Neural progenitor cell (in vitro differentiated cells): ENCODE measurements around the gene TMEM30A. TPM values are rescaled to one million over a fixed set of nuclear protein-coding genes. Genes with fewer than 3 reads are reported as not detected.

Experiments
- DNase-seq: peaks from one replicate; pipeline ENCODE4 v3.0.0-alpha.2; 2016; ENCODE audit warnings: low spot score
- H2AFZ ChIP-seq: fragments of 200-600 bp; sonication (generic); replicated peaks from 2 replicates; pipeline ENCODE4 v1.6.1; 2016; ENCODE audit warnings: antibody characterized with exemption
- H3F3A ChIP-seq: fragments of 200-600 bp; sonication (generic); 2 replicates; pipeline ENCODE4 v1.6.1; 2016; ENCODE audit warnings: antibody characterized with exemption, low read depth
- H3K27ac ChIP-seq: fragments of 200-600 bp; sonication (generic); 2 replicates; pipeline ENCODE4 v1.5.1; 2016; ENCODE audit warnings: mild to moderate bottlenecking
- H3K27me3 ChIP-seq: fragments of 200-600 bp; sonication (generic); 2 replicates; pipeline ENCODE4 v1.6.1; 2016; ENCODE audit warnings: mild to moderate bottlenecking, moderate library complexity
- H3K36me3 ChIP-seq: fragments of 200-600 bp; sonication (generic); 2 replicates; pipeline ENCODE4 v1.5.1; 2016
- H3K4me1 ChIP-seq: fragments of 200-600 bp; sonication (generic); 2 replicates; pipeline ENCODE4 v1.6.1; 2016; ENCODE audit warnings: mixed run types
- H3K4me2 ChIP-seq: fragments of 200-600 bp; sonication (generic); 2 replicates; pipeline ENCODE4 v1.6.1; 2016
- H3K4me3 ChIP-seq: fragments of 200-600 bp; sonication (generic); 2 replicates; pipeline ENCODE4 v1.5.1; 2016
- H3K79me2 ChIP-seq: fragments of 200-600 bp; sonication (generic); 2 replicates; pipeline ENCODE4 v1.6.1; 2016; ENCODE audit warnings: low read depth
- H3K9ac ChIP-seq: fragments of 200-600 bp; sonication (generic); 2 replicates; pipeline ENCODE4 v1.6.1; 2016
- H3K9me3 ChIP-seq: fragments of 200-600 bp; sonication (generic); 2 replicates; pipeline ENCODE4 v1.5.1; 2016; ENCODE audit warnings: low read depth
- H4K20me1 ChIP-seq: fragments of 200-600 bp; sonication (generic); 2 replicates; pipeline ENCODE4 v1.6.1; 2016; ENCODE audit warnings: low read depth
- H3K27ac Mint-ChIP-seq: 3 replicates; pipeline ENCODE4 v1.8.0; 2021; ENCODE audit warnings: mixed read lengths
- H3K27me3 Mint-ChIP-seq: 2 replicates; pipeline ENCODE4 v1.8.0; 2022; ENCODE audit warnings: low read depth, mild to moderate bottlenecking, inconsistent platforms, moderate library complexity, mixed read lengths; ENCODE audit not compliant: insufficient read depth
- H3K36me3 Mint-ChIP-seq: 3 replicates; pipeline ENCODE4 v1.8.0; 2021; ENCODE audit warnings: mixed read lengths
- H3K4me1 Mint-ChIP-seq: 3 replicates; pipeline ENCODE4 v1.8.0; 2021; ENCODE audit warnings: mixed read lengths
- H3K4me3 Mint-ChIP-seq: 3 replicates; pipeline ENCODE4 v1.8.0; 2021; ENCODE audit warnings: mild to moderate bottlenecking, moderate library complexity, mixed read lengths
- H3K9me3 Mint-ChIP-seq: 3 replicates; pipeline ENCODE4 v1.8.0; 2020; ENCODE audit warnings: mixed read lengths
- EZH2 ChIP-seq: fragments of 200-600 bp; sonication (generic); IDR thresholded peaks from 2 replicates; pipeline ENCODE4 v1.6.1; 2017; ENCODE audit warnings: antibody characterized with exemption, mild to moderate bottlenecking, moderate library complexity
- EZH2phosphoT487 ChIP-seq: fragments of 200-600 bp; sonication (generic); IDR thresholded peaks from 2 replicates; pipeline ENCODE4 v1.6.1; 2017; ENCODE audit warnings: antibody characterized with exemption
- total RNA-seq: library from RNA; depleted of rRNA; stranded (reverse); fragments of >200 nt; gene quantifications from 2 replicates; pipeline ENCODE4 v1.2.3, GENCODE V29; 2015; ENCODE audit warnings: low replicate concordance
- TF ChIP-seq, protein P1 (sequence below): fragments of 200-600 bp; sonication (generic); IDR thresholded peaks from 2 replicates; pipeline ENCODE4 v1.5.1; 2017; ENCODE audit warnings: antibody characterized with exemption, mild to moderate bottlenecking

The TMEM30A gene
- total RNA-seq, 1 donor from 2014 or later = 86.0 TPM

DNA sequence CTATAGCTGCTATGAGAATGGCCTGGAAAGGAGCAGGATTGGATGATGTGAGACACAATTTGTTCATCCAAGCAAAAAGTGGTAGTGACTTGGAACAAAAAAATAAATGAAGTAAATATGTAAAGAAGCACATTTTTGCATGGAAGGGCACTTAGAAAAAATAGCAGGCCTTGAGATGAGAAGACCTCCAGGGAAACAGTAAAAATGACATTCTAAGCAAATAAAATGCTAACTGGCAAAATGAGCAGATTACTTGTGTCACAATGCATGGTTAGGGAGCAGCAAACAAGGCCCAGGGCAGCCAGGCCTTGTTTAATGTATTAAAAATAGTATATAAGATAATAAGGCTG lies 21.2 kb downstream of the TMEM30A start:
- no peak overlapping the region for H3K4me3 Mint-ChIP-seq
- no peaks in the 10 kb centered on the region for H3K4me1 Mint-ChIP-seq
- H2AFZ ChIP-seq = no peak overlapping the region
- H3K36me3 ChIP-seq = peaks cover 13% of the 10 kb centered on the region
- no peaks in the 10 kb centered on the region for H3K27me3 Mint-ChIP-seq
- peaks cover 7% of the 10 kb centered on the region for H4K20me1 ChIP-seq
- no peaks in the 10 kb centered on the region for H3K9me3 ChIP-seq
- H3K9ac ChIP-seq = no peak overlapping the region
- peaks cover 12% of the 10 kb centered on the region for H3K4me1 ChIP-seq
- H3K9me3 Mint-ChIP-seq = no peaks in the 10 kb centered on the region
- no peak for DNase-seq
- H3K27ac ChIP-seq = no peak overlapping the region
- peaks cover 20% of the 10 kb centered on the region for H3F3A ChIP-seq
- H3K4me2 ChIP-seq = no peak overlapping the region
- TF ChIP-seq EZH2 = no peak
- TF ChIP-seq, protein P1, sequence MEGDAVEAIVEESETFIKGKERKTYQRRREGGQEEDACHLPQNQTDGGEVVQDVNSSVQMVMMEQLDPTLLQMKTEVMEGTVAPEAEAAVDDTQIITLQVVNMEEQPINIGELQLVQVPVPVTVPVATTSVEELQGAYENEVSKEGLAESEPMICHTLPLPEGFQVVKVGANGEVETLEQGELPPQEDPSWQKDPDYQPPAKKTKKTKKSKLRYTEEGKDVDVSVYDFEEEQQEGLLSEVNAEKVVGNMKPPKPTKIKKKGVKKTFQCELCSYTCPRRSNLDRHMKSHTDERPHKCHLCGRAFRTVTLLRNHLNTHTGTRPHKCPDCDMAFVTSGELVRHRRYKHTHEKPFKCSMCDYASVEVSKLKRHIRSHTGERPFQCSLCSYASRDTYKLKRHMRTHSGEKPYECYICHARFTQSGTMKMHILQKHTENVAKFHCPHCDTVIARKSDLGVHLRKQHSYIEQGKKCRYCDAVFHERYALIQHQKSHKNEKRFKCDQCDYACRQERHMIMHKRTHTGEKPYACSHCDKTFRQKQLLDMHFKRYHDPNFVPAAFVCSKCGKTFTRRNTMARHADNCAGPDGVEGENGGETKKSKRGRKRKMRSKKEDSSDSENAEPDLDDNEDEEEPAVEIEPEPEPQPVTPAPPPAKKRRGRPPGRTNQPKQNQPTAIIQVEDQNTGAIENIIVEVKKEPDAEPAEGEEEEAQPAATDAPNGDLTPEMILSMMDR = no peak
- no peak for TF ChIP-seq EZH2phosphoT487
- no peaks in the 10 kb centered on the region for H3K27me3 ChIP-seq
- H3K36me3 Mint-ChIP-seq = peaks cover 7% of the 10 kb centered on the region
- peaks cover 45% of the 10 kb centered on the region for H3K79me2 ChIP-seq
- H3K27ac Mint-ChIP-seq = no peak overlapping the region
- H3K4me3 ChIP-seq = no peak overlapping the region

DNA sequence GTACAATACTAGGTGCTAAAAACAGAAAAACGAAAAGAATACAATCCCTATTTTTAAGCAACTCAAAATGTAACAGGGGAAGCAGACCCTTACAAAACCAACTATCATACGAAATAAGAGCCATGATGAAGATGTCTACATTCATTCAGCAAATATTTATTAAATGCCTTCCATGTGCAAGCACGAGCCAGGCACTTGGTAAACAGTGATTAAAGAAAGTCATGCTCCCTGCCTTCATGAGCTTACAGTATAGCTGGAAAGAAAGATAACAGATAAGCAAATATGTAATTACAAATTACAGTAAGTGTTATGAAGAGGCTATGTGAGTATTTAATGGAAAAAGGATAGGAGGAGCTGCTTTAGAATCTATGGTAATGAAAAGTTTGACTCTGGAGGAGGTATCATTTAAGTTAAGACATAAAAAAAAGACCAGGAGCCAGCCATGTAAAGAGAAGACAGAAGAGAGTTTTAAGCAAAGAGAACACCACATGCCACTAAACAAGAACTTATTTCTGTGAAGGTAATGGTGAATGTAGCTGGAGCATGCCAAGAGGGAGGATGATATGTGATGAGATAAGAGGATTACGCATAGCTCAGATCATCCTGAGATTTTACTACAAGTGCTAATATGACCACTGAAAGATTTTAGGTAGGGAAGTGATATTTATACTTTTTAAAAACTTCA lies 21.7 kb downstream of the TMEM30A start:
- Histone ChIP-seq H3F3A (peaks cover 16% of the 10 kb centered on the region), H3K4me1 (peaks cover 7% of the 10 kb centered on the region), H3K4me2 (no peak overlapping the region), H3K27me3 (no peaks in the 10 kb centered on the region), H3K27ac (no peak overlapping the region), H3K79me2 (peaks cover 40% of the 10 kb centered on the region), H3K4me3 (no peak overlapping the region), H2AFZ (no peak overlapping the region), H3K9me3 (no peaks in the 10 kb centered on the region), H4K20me1 (peaks cover 3% of the 10 kb centered on the region), H3K36me3 (peaks cover 13% of the 10 kb centered on the region), H3K9ac (no peak overlapping the region)
- Mint-ChIP-seq H3K36me3 (peaks cover 8% of the 10 kb centered on the region), H3K4me1 (no peaks in the 10 kb centered on the region), H3K27ac (no peak overlapping the region), H3K4me3 (no peak overlapping the region), H3K27me3 (no peaks in the 10 kb centered on the region), H3K9me3 (no peaks in the 10 kb centered on the region)
- TF ChIP-seq EZH2 = no peak
- TF ChIP-seq, protein P1 = no peak
- TF ChIP-seq EZH2phosphoT487 = no peak
- DNase-seq = no peak

DNA sequence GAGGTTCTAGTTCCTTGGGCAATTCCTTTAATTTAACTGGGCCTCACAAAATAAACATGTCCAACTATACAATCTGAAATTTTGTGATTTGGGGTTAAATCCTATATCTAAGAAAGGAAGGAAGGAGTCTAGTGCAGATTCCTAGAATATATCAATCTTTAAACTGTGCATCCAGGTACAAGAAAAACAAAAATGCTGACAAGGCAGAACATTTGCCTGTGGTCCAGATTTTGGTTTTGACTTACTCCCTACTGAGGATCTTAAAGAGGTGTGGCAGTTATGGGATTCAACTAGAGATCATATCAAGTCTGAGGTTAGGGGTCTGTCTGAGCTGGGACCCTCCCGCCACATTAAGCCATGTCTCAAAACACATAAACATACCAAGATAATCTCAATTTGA lies 23.3 kb downstream of the TMEM30A start:
- no peaks in the 10 kb centered on the region for H3K9me3 ChIP-seq
- H3K27ac ChIP-seq = no peak overlapping the region
- H3K4me1 Mint-ChIP-seq = no peaks in the 10 kb centered on the region
- peaks cover 8% of the 10 kb centered on the region for H3K36me3 Mint-ChIP-seq
- peaks cover 17% of the 10 kb centered on the region for H3F3A ChIP-seq
- DNase-seq = no peak
- H3K9me3 Mint-ChIP-seq = no peaks in the 10 kb centered on the region
- TF ChIP-seq, protein P1 = no peak
- TF ChIP-seq EZH2phosphoT487 (no peak), EZH2 (no peak)
- H3K79me2 ChIP-seq = peaks cover 25% of the 10 kb centered on the region
- H3K4me2 ChIP-seq = no peak overlapping the region
- no peak overlapping the region for H3K9ac ChIP-seq
- H3K27me3 ChIP-seq = no peaks in the 10 kb centered on the region
- H3K36me3 ChIP-seq = peaks cover 13% of the 10 kb centered on the region
- no peaks in the 10 kb centered on the region for H3K27me3 Mint-ChIP-seq
- H3K4me3 ChIP-seq = no peak overlapping the region
- H4K20me1 ChIP-seq = peaks cover 3% of the 10 kb centered on the region
- H3K27ac Mint-ChIP-seq = no peak overlapping the region
- no peak overlapping the region for H2AFZ ChIP-seq
- H3K4me3 Mint-ChIP-seq = no peak overlapping the region
- H3K4me1 ChIP-seq = no peaks in the 10 kb centered on the region
